Measurements from ENCODE around the gene RAD54L. TPM values are rescaled to one million over a fixed set of nuclear protein-coding genes. Genes with fewer than 3 reads are reported as not detected.

Gene RAD54L
- total and polyA plus RNA-seq, 3 donors from 2014 or later, result 17.9 to 31.4 (median 24.5) TPM

- Histone ChIP-seq H3K4me1 (peaks cover 26% of the 10 kb centered on the region), H3K27ac (peak overlapping the region; percentile 99 to 100), H3K36me3 (ENCODE audit: low read depth, missing control alignments) (no peaks in the 10 kb centered on the region), H3K4me3 (peak overlapping the region; percentile 87 to 98), H3K27me3 (no peaks in the 10 kb centered on the region), H3K9me3 (no peaks in the 10 kb centered on the region)
- DNase-seq, result peak; percentile 77
- TF ChIP-seq POLR2A (IDR thresholded peaks at IDR 0.05) (no peak), CTCF (IDR thresholded peaks at IDR 0.05) (no peak)
- intact Hi-C loops (cut with DNase I; ENCODE audit: low total_unique reads), result no loop called here
- 0 to 1% methylated on average over 44 to 79 of the region's 79 CpGs for WGBS, 2 donors
Measured at GRCh38 chr1:46301808-46302640, 54.5 kb downstream of the RAD54L start.

- intact Hi-C loops (cut with DNase I; ENCODE audit: low total_unique reads), result no loop called here
- no peaks in the 10 kb centered on the region for H3K9me3 ChIP-seq
- DNase-seq, result no peak
- peaks cover 26% of the 10 kb centered on the region for H3K4me1 ChIP-seq
- H3K27me3 ChIP-seq, result no peaks in the 10 kb centered on the region
- no peaks in the 10 kb centered on the region for H3K36me3 ChIP-seq (ENCODE audit: low read depth, missing control alignments)
- H3K27ac ChIP-seq, result peak overlapping the region; percentile 99 to 100
- WGBS, 2 donors, result 1% methylated on average over 31 of the region's 32 CpGs; no CpG with 5 or more reads in 1 of the 2 donors
- TF ChIP-seq POLR2A (IDR thresholded peaks at IDR 0.05), result no peak
- no peak for TF ChIP-seq CTCF (IDR thresholded peaks at IDR 0.05)
- peak overlapping the region; percentile 87 to 98 for H3K4me3 ChIP-seq
Measured at GRCh38 chr1:46302641-46303037, 55.1 kb downstream of the RAD54L start.

GRCh38 chr1:46303038-46303871, 55.7 kb downstream of the RAD54L start, which contains the start of the genes LRRC41 and UQCRH:
TSS of gene LRRC41 (minus strand) at chr1:46303616. CDS start at chr1:46303322, 294 bp downstream.
TSS of gene UQCRH (plus strand) at chr1:46303698. CDS start at chr1:46303767, 69 bp downstream.
- Histone ChIP-seq H3K27me3 (no peaks in the 10 kb centered on the region), H3K4me1 (peaks cover 27% of the 10 kb centered on the region), H3K9me3 (no peaks in the 10 kb centered on the region), H3K36me3 (ENCODE audit: low read depth, missing control alignments) (no peaks in the 10 kb centered on the region), H3K27ac (peak within 1 kb of the TSS; percentile 99 to 100), H3K4me3 (peak within 1 kb of the TSS; percentile 87 to 98)
- 0% methylated on average over 35 to 59 of the region's 61 CpGs for WGBS, 2 donors
- intact Hi-C loops (cut with DNase I; ENCODE audit: low total_unique reads), result no loop called here
- peak; percentile 98 for DNase-seq
- TF ChIP-seq CTCF (IDR thresholded peaks at IDR 0.05), result peak in 1 of 3 experiments; percentile 13
- peak; percentile 69 for TF ChIP-seq POLR2A (IDR thresholded peaks at IDR 0.05)

DNA sequence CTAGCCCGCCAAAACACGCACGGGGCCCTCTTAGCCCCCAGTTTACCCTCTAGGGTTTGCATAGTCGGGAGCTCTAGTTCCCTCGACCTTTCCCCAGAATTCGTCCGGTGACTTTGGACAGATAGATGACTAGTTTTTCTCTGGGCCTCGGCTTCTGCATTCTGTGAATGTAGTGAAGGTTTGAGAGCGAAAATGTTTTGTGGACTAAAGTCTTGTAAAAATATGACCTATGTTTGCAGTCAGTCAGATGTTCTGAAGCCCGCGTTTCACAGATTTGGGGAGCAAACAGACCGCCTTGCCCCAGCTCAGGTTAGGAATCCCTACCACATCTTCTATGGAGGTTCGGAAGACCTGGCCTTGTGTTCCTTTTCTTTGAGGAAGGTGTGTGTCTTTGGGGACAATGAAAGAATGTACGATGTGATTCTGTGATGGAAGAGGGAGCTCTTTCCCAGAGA, 56.3 kb downstream of the RAD54L start:
- no peaks in the 10 kb centered on the region for H3K27me3 ChIP-seq
- 0 to 1% methylated on average over 14 of the region's 14 CpGs for WGBS, 2 donors
- intact Hi-C loops (cut with DNase I; ENCODE audit: low total_unique reads), result no loop called here
- H3K9me3 ChIP-seq, result no peaks in the 10 kb centered on the region
- peaks cover 26% of the 10 kb centered on the region for H3K4me1 ChIP-seq
- DNase-seq, result no peak
- TF ChIP-seq POLR2A (IDR thresholded peaks at IDR 0.05), result no peak
- TF ChIP-seq CTCF (IDR thresholded peaks at IDR 0.05), result no peak
- no peaks in the 10 kb centered on the region for H3K36me3 ChIP-seq (ENCODE audit: low read depth, missing control alignments)
- H3K4me3 ChIP-seq, result peak overlapping the region; percentile 87 to 98
- H3K27ac ChIP-seq, result peak overlapping the region; percentile 99 to 100
